GM21825 (cell line): Measurements from ENCODE around the gene TCF20.

ENCODE experiments used
- ATAC-seq: cut with Tn5 transposase; IDR thresholded peaks from one replicate; pipeline ENCODE4 v1.9.1; 2021; ENCODE audit warnings: mild to moderate bottlenecking, moderate library complexity; ENCODE audit not compliant: unreplicated experiment

Gene TCF20

DNA sequence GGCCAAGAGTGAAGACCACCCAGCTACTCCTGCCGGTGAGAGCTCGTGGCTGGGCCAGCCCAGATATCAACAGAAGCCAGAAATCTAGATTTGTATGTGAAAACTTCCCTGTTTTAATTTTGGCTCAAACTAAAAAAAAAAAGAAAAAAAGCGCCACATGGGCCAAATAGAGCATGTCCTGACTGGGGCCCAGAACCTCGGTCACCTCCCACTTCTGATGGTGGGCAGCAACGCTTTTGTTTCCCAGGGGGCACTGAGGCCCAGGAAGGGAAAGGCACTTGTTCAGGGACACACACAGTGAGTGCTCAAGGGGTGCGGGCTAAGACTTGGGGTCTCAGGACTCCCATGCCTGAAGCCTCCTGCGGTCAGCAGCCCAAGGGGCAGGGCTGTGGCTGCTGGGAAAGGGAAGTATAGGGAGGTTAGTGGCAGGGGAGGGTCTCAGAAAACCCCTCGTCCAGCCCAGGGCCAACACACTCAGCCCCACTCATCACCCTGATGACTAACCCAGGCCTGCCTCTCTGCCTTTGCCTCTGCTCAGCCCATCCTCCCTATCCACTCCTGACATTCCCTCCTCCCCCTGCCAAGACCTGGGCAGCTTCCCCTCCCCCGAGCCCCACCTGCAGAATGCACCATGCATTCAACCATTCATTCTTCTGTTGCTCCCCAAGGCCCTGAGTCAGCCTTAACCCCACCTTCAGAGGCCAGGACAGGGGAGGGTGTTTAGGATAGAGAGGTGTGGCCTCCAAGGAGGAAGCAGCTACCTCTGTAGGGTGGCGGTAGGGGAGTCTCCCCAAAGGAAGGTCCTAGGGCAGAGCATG, 30.0 kb upstream of the TCF20 start:
- peak; percentile 65 for ATAC-seq

GRCh38 chr22:42299586-42300258, 29.3 kb upstream of the TCF20 start:
- no peak for ATAC-seq

DNA sequence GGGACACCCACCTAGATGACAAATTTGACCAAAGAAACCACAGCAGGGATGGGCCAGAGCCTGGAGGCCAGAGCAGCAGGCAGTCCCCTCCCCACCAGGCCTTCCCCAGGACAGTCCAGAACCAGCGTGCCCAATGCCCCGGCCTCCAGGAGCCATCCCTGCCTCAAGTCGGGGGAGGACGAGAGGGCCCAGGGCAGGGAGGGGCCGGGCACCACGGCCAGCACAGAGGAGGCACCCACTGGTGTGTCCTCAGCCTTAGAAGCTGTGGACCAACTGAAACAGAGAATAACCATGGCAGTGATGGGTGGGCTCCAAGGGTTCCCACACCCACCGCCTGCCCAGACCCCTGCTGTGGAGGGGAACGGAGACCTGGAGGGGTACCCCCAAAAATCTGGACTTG, 28.3 kb upstream of the TCF20 start:
- no peak for ATAC-seq

DNA sequence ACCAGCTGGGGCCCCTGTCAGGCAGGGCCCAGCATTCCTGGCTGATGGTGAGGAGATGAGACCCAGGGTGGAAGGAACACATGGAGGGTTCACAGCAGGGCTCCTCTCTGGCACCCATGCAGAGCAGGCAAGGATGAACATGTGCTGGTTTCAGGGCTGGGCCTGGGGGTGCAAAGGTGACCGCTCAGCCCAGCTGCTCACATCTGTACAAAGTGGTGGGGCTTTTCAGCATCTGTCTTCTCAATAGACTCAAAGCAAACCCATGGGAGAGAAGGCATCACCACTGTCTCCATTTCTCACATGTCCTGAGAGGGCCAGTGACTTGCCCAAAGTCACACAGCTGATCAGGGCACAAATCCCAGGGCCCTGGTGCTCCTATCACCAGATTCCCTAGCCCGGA, 27.3 kb upstream of the TCF20 start:
- no peak for ATAC-seq

GRCh38 chr22:42296883-42297282, 26.4 kb upstream of the TCF20 start:
- ATAC-seq = no peak

- no peak for ATAC-seq
Observed at GRCh38 chr22:42296381-42296853, 26.0 kb upstream of the TCF20 start.

GRCh38 chr22:42294034-42294985, 23.9 kb upstream of the TCF20 start:
- ATAC-seq = no peak

DNA sequence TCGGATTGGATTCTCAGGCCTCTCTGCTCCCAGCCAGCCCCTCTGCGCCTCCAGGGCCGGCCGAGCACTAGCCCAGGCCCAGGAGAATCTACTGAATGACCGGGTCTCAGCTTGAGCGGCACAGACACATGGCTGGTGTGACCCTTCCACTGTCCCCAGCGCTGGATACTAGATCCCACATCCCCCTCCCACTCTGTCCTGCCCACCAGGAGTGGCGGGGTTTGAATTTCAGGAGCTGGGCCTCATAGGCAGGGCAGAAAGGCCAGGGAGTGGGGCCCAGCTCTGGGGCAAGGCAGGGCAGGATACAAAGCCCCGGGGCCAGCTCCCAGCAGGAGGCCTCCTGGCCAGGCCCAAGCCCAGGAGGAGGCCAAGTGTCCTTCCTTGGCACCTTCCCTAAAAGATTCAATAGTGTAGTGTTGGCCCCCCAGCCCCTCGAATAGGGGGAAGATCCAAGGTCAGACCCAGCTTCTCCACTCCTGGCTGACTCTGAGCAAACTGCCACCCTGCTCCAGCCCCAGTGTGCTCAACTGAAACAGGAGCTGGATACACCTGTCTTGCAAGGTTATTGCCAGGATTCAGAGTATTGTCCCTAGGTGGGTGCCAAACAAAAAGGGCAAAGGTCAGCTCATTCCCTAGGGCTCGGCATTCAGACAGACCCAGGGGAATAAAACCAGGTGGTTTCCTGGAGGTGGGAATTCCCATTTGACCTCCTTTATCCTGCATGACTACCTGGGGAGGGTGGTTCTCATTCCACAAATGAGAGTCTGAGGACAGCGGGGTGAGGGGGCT, 22.5 kb upstream of the TCF20 start:
- ATAC-seq = no peak

DNA sequence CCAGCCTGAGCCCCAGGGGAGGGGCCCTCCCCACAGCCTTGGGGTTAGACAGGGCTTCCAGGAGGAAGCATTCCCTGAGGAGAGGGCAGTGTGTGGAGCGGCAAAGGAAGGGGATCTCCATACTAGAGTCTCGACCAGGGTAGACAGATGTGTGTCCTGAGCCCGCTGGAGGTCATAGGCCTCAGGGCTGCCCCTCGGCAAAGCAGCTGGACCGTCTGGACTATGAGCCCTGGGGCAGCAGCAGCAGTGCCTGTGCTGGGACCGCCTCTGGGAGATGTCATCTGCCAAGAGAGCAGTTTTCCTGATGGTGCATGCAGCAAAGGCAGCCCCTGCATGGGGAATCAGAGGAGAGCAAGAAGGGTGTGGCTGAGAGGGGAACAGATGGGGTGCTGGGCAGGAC, 20.8 kb upstream of the TCF20 start:
- no peak for ATAC-seq

GRCh38 chr22:42289671-42290541, 19.5 kb upstream of the TCF20 start:
- no peak for ATAC-seq

DNA sequence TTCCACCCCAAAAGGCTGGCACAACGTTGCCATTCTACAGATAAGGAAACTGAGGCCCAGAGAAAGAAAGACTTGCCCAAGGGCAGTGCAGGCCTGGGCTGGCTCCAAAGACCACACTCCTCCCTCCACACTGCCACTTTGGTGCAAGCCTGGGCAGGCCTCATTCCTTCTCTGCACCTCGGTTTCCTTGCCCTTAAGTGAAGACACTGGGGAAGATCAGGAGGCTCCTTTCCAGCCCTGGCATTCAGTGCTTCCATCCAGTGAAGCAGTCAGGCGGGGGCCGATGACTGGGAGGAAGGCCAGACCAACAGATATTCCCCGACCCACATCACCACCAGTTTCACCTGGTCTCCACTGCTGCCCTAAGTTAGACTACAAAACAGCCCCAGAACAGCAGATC, 18.3 kb upstream of the TCF20 start:
- no peak for ATAC-seq

- no peak for ATAC-seq
Observed at GRCh38 chr22:42287174-42287890, 16.9 kb upstream of the TCF20 start.

GRCh38 chr22:42286205-42286604, 15.8 kb upstream of the TCF20 start:
- no peak for ATAC-seq

DNA sequence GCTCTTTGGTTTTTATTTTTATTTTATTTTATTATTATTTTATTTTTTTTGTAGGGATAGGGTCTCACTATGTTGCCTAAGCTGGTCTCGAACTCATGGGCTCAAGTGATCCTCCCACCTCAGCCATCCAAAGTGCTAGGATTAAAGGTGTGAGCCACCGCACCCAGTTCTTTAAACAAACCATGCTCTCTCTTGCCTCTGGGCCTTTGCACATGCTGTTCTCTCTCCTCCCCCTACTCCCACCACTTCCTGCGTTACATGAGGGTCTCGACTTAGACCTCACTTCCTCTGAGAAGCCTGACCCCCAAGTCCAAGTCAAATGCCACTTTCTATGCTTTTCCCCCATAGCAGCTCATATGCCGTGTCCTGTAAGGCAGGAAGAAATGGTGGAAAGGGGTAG, 15.2 kb upstream of the TCF20 start:
- ATAC-seq = no peak

- ATAC-seq = no peak
Observed at GRCh38 chr22:42284643-42285181, 14.3 kb upstream of the TCF20 start.

DNA sequence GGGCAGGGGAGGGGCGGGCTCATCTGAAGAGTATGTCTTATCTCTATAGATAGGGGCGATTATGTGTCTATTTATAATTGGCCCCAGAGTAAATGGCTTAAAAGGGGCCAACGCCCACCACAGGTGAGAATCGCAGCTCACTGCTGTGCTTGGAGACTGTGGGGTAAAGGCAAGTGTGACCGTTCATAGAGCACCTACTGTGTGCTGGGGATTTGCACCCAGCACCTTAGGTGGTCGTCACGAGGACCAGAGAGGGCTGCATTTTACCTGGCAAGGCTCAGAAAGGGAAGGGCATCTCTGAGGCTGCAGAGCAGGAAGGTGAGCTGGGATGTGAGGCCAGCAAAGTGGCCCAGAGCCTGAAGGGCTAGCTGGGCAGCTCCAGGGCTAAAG, 13.7 kb upstream of the TCF20 start:
- no peak for ATAC-seq

DNA sequence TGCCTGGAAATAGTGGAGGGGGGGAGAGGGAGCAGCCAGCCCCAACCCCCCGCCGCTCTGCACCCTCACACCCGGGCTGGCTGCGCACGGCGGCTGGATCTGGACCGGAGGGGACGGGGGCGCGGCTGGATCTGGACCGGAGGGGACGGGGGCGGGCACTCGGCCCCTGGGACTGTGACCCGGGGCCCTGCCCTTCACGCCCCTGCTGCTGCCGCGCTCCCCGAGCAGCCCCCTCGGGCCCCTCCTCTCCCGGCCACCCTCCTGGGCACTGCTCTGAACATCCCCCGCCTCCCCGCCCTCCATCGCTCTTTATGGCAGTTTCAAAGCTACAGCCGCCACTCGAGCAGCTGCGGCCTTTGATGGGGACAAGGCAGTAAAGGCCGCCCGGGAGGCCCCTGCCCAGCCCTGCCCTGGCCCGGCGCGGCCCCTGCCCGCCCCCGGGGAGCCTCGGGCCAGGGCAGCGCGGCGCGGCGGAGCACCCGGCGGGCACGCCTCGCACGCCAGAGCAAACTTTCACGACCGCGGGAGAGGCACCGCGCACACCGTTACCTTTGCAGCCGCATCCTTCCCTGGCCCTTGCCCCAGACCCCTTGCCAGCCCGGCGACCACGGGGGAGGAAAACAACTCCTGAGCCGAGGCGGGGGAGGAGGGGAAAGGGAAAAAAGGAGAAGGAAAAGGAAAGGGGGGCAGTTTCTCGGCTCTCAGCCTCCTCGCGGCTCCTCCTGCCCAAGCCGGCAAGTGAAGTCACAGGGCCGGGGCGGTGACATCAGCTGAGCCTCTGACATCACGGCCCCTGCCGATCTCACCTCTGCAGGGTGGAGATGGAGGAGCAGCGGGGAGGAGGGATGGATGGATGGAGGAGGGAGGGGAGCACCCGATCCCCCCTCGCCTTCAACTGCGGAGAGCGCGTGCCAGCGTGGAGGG, 13.1 kb upstream of the TCF20 start:
- ATAC-seq = no peak

GRCh38 chr22:42282943-42283277, 12.5 kb upstream of the TCF20 start:
- ATAC-seq = no peak
